Activated T-cell treated with anti-CD3 and anti-CD28 coated beads, Interleukin-2, amount 50 U/mL, for 24 hours (primary cell): ENCODE measurements around the gene CAPN2.

Experiments
- DNase-seq: peaks from one replicate; pipeline ENCODE4 v3.0.0-alpha.2; 2020
- H3K27ac Mint-ChIP-seq: 2 replicates; pipeline ENCODE4 v1.8.0; 2020; ENCODE audit warnings: mild to moderate bottlenecking, mixed read lengths
- H3K27me3 Mint-ChIP-seq: 2 replicates; pipeline ENCODE4 v1.8.0; 2020; ENCODE audit warnings: mixed read lengths
- H3K36me3 Mint-ChIP-seq: 2 replicates; pipeline ENCODE4 v1.8.0; 2020; ENCODE audit warnings: low read depth, mixed read lengths
- H3K4me1 Mint-ChIP-seq: 2 replicates; pipeline ENCODE4 v1.8.0; 2020; ENCODE audit warnings: low read depth, mixed read lengths
- H3K4me3 Mint-ChIP-seq: 2 replicates; pipeline ENCODE4 v1.8.0; 2020; ENCODE audit warnings: mild to moderate bottlenecking, moderate library complexity, mixed read lengths
- H3K9me3 Mint-ChIP-seq: 2 replicates; pipeline ENCODE4 v1.8.0; 2020; ENCODE audit warnings: mixed read lengths

The CAPN2 gene

GRCh38 chr1:223720971-223721591 lies 8.7 kb downstream of the CAPN2 start:
- Mint-ChIP-seq H3K27ac (peak overlapping the region; percentile 56), H3K4me1 (peaks cover 81% of the 10 kb centered on the region), H3K4me3 (no peak overlapping the region), H3K27me3 (no peaks in the 10 kb centered on the region), H3K9me3 (no peaks in the 10 kb centered on the region), H3K36me3 (peaks cover 62% of the 10 kb centered on the region)
- DNase-seq, result no peak

- Mint-ChIP-seq H3K27ac (peak overlapping the region; percentile 56), H3K36me3 (peaks cover 64% of the 10 kb centered on the region), H3K9me3 (no peaks in the 10 kb centered on the region), H3K4me1 (peaks cover 81% of the 10 kb centered on the region), H3K27me3 (no peaks in the 10 kb centered on the region), H3K4me3 (no peak overlapping the region)
- DNase-seq, result no peak
Observed at GRCh38 chr1:223721658-223722607, 9.6 kb downstream of the CAPN2 start.

- no peak for DNase-seq
- Mint-ChIP-seq H3K9me3 (no peaks in the 10 kb centered on the region), H3K27ac (no peak overlapping the region), H3K27me3 (no peaks in the 10 kb centered on the region), H3K4me1 (peaks cover 79% of the 10 kb centered on the region), H3K4me3 (no peak overlapping the region), H3K36me3 (peaks cover 66% of the 10 kb centered on the region)
Observed at GRCh38 chr1:223723351-223723904, 11.1 kb downstream of the CAPN2 start.

GRCh38 chr1:223724376-223724775 lies 12.0 kb downstream of the CAPN2 start:
- Mint-ChIP-seq H3K4me3 (no peak overlapping the region), H3K4me1 (peaks cover 79% of the 10 kb centered on the region), H3K27ac (peak overlapping the region; percentile 26), H3K9me3 (no peaks in the 10 kb centered on the region), H3K27me3 (no peaks in the 10 kb centered on the region), H3K36me3 (peaks cover 65% of the 10 kb centered on the region)
- DNase-seq, result no peak

GRCh38 chr1:223725578-223725977 lies 13.2 kb downstream of the CAPN2 start:
- peaks cover 78% of the 10 kb centered on the region for H3K4me1 Mint-ChIP-seq
- no peaks in the 10 kb centered on the region for H3K9me3 Mint-ChIP-seq
- no peak overlapping the region for H3K4me3 Mint-ChIP-seq
- peak overlapping the region; percentile 96 for H3K27ac Mint-ChIP-seq
- H3K27me3 Mint-ChIP-seq, result no peaks in the 10 kb centered on the region
- peaks cover 55% of the 10 kb centered on the region for H3K36me3 Mint-ChIP-seq
- DNase-seq, result no peak

GRCh38 chr1:223726380-223727001 lies 14.2 kb downstream of the CAPN2 start:
- H3K27me3 Mint-ChIP-seq, result no peaks in the 10 kb centered on the region
- H3K9me3 Mint-ChIP-seq, result no peaks in the 10 kb centered on the region
- H3K27ac Mint-ChIP-seq, result peak overlapping the region; percentile 96
- H3K4me3 Mint-ChIP-seq, result peak overlapping the region; percentile 68
- H3K4me1 Mint-ChIP-seq, result peaks cover 77% of the 10 kb centered on the region
- DNase-seq, result peak; percentile 88
- peaks cover 53% of the 10 kb centered on the region for H3K36me3 Mint-ChIP-seq

- no peaks in the 10 kb centered on the region for H3K27me3 Mint-ChIP-seq
- DNase-seq, result no peak
- no peak overlapping the region for H3K4me3 Mint-ChIP-seq
- H3K27ac Mint-ChIP-seq, result peak overlapping the region; percentile 96
- H3K36me3 Mint-ChIP-seq, result peaks cover 52% of the 10 kb centered on the region
- peaks cover 81% of the 10 kb centered on the region for H3K4me1 Mint-ChIP-seq
- no peaks in the 10 kb centered on the region for H3K9me3 Mint-ChIP-seq
Observed at GRCh38 chr1:223727541-223727940, 15.2 kb downstream of the CAPN2 start.

- Mint-ChIP-seq H3K36me3 (peaks cover 44% of the 10 kb centered on the region), H3K9me3 (no peaks in the 10 kb centered on the region), H3K27me3 (no peaks in the 10 kb centered on the region), H3K27ac (no peak overlapping the region), H3K4me3 (no peak overlapping the region), H3K4me1 (peaks cover 63% of the 10 kb centered on the region)
- DNase-seq, result no peak
Observed at GRCh38 chr1:223729906-223730305, 17.6 kb downstream of the CAPN2 start.

GRCh38 chr1:223730479-223731132 lies 18.3 kb downstream of the CAPN2 start:
- no peak for DNase-seq
- no peaks in the 10 kb centered on the region for H3K9me3 Mint-ChIP-seq
- H3K4me1 Mint-ChIP-seq, result peaks cover 56% of the 10 kb centered on the region
- H3K4me3 Mint-ChIP-seq, result no peak overlapping the region
- peak overlapping the region; percentile 18 for H3K27ac Mint-ChIP-seq
- H3K27me3 Mint-ChIP-seq, result no peaks in the 10 kb centered on the region
- H3K36me3 Mint-ChIP-seq, result peaks cover 38% of the 10 kb centered on the region

- H3K27me3 Mint-ChIP-seq, result no peaks in the 10 kb centered on the region
- peak overlapping the region; percentile 28 for H3K27ac Mint-ChIP-seq
- DNase-seq, result no peak
- H3K9me3 Mint-ChIP-seq, result no peaks in the 10 kb centered on the region
- H3K36me3 Mint-ChIP-seq, result peaks cover 35% of the 10 kb centered on the region
- H3K4me3 Mint-ChIP-seq, result no peak overlapping the region
- H3K4me1 Mint-ChIP-seq, result peaks cover 50% of the 10 kb centered on the region
Observed at GRCh38 chr1:223731133-223731770, 18.9 kb downstream of the CAPN2 start.

- Mint-ChIP-seq H3K36me3 (peaks cover 27% of the 10 kb centered on the region), H3K27me3 (no peaks in the 10 kb centered on the region), H3K9me3 (no peaks in the 10 kb centered on the region), H3K4me3 (no peak overlapping the region), H3K4me1 (peaks cover 31% of the 10 kb centered on the region), H3K27ac (no peak overlapping the region)
- no peak for DNase-seq
Observed at GRCh38 chr1:223732993-223733798, 20.9 kb downstream of the CAPN2 start.

- no peak overlapping the region for H3K4me3 Mint-ChIP-seq
- no peaks in the 10 kb centered on the region for H3K27me3 Mint-ChIP-seq
- DNase-seq, result no peak
- peaks cover 24% of the 10 kb centered on the region for H3K4me1 Mint-ChIP-seq
- no peaks in the 10 kb centered on the region for H3K9me3 Mint-ChIP-seq
- peaks cover 28% of the 10 kb centered on the region for H3K36me3 Mint-ChIP-seq
- no peak overlapping the region for H3K27ac Mint-ChIP-seq
Observed at GRCh38 chr1:223733898-223734852, 21.8 kb downstream of the CAPN2 start.
